ENCODE measurements around the gene SCYL1.
A peak's percentile ranks its signal among the peaks of the same experiment; 100 is the strongest.

Gene SCYL1

GRCh38 chr11:65524741-65525545 is at the start of gene SCYL1:
Gene SCYL1 (plus strand): TSS chr11:65525083. CDS start chr11:65525154, 71 bp downstream.
- peak in 1 of 2 experiments; percentile 74 for DNase-seq

- no peak for DNase-seq
Measured at GRCh38 chr11:65476632-65477148, 48.2 kb upstream of the SCYL1 start.

- DNase-seq: peak; percentile 71 to 88
Measured at GRCh38 chr11:65477149-65477965, 47.5 kb upstream of the SCYL1 start.

GRCh38 chr11:65478388-65479183 is 46.3 kb upstream of the SCYL1 start:
- DNase-seq: no peak

- peak in 1 of 2 experiments; percentile 75 for DNase-seq
Measured at GRCh38 chr11:65479184-65480145, 45.4 kb upstream of the SCYL1 start.

- no peak for DNase-seq
Measured at GRCh38 chr11:65482306-65482850, 42.5 kb upstream of the SCYL1 start.

- no peak for DNase-seq
Measured at GRCh38 chr11:65485920-65486219, 39.0 kb upstream of the SCYL1 start.

- no peak for DNase-seq
Measured at GRCh38 chr11:65486570-65487466, 38.1 kb upstream of the SCYL1 start.

GRCh38 chr11:65487467-65488272 is 37.2 kb upstream of the SCYL1 start:
- DNase-seq: peak; percentile 99

- DNase-seq: no peak
Measured at GRCh38 chr11:65488273-65489034, 36.4 kb upstream of the SCYL1 start.

GRCh38 chr11:65489035-65489705 is 35.7 kb upstream of the SCYL1 start:
- no peak for DNase-seq

GRCh38 chr11:65489706-65490320 is 35.1 kb upstream of the SCYL1 start:
- DNase-seq: peak; percentile 63 to 64

GRCh38 chr11:65491163-65491465 is 33.8 kb upstream of the SCYL1 start:
- no peak for DNase-seq

GRCh38 chr11:65491614-65492386 is 33.1 kb upstream of the SCYL1 start:
- DNase-seq: peak; percentile 81 to 84

GRCh38 chr11:65492387-65492636 is 32.6 kb upstream of the SCYL1 start:
- DNase-seq: no peak

- peak in 1 of 2 experiments; percentile 35 for DNase-seq
Measured at GRCh38 chr11:65492637-65493366, 32.1 kb upstream of the SCYL1 start.

Measured in NCI-H524 (cell line).